MM.1S (cell line): ENCODE data around the gene SLC22A3.

Experiments
- DNase-seq: peaks from one replicate; pipeline ENCODE4 v3.0.0-alpha.2; 2015
- H2AFZ ChIP-seq: fragments of 300-600 bp; sonication (generic); 2 replicates; pipeline ENCODE4 v1.6.0; 2016; ENCODE audit warnings: antibody characterized with exemption, low read length
- H3F3A ChIP-seq: fragments of 300-600 bp; sonication (generic); 2 replicates; pipeline ENCODE4 v1.6.1; 2016; ENCODE audit warnings: mild to moderate bottlenecking, antibody characterized with exemption, low read length, moderate library complexity, mixed read lengths; ENCODE audit not compliant: insufficient read depth
- H3K27ac ChIP-seq: fragments of 300-600 bp; sonication (generic); 2 replicates; pipeline ENCODE4 v1.5.1; 2016; ENCODE audit warnings: mild to moderate bottlenecking, low read length
- H3K27me3 ChIP-seq: fragments of 300-600 bp; sonication (generic); replicated peaks from 2 replicates; pipeline ENCODE4 v1.6.0; 2016; ENCODE audit warnings: low read length; ENCODE audit not compliant: insufficient read depth
- H3K36me3 ChIP-seq: fragments of 300-600 bp; sonication (generic); replicated peaks from 2 replicates; pipeline ENCODE4 v1.6.1; 2016; ENCODE audit warnings: mild to moderate bottlenecking, low read length, mixed read lengths; ENCODE audit not compliant: insufficient read depth
- H3K4me1 ChIP-seq: fragments of 300-600 bp; sonication (generic); 2 replicates; pipeline ENCODE4 v1.6.1; 2016; ENCODE audit warnings: low read length, mixed read lengths
- H3K4me2 ChIP-seq: fragments of 300-600 bp; sonication (generic); 2 replicates; pipeline ENCODE4 v1.6.0; 2016; ENCODE audit warnings: low read depth, low read length
- H3K4me3 ChIP-seq: fragments of 300-600 bp; sonication (generic); 2 replicates; pipeline ENCODE4 v1.5.1; 2016; ENCODE audit warnings: low read length, mixed read lengths
- H3K79me2 ChIP-seq: fragments of 300-600 bp; sonication (generic); 2 replicates; pipeline ENCODE4 v1.6.1; 2016; ENCODE audit warnings: mixed run types, low read length, mixed read lengths
- H3K9ac ChIP-seq: fragments of 300-600 bp; sonication (generic); 2 replicates; pipeline ENCODE4 v1.6.1; 2016; ENCODE audit warnings: low read length, mixed read lengths
- H3K9me2 ChIP-seq: fragments of 300-600 bp; sonication (generic); replicated peaks from 2 replicates; pipeline ENCODE4 v1.6.1; 2016; ENCODE audit warnings: mild to moderate bottlenecking, low read length, mixed read lengths; ENCODE audit not compliant: insufficient read depth
- H3K9me3 ChIP-seq: fragments of 300-600 bp; sonication (generic); replicated peaks from 2 replicates; pipeline ENCODE4 v1.6.1; 2016; ENCODE audit warnings: mild to moderate bottlenecking, low read length, mixed read lengths; ENCODE audit not compliant: insufficient read depth
- H4K20me1 ChIP-seq: fragments of 300-600 bp; sonication (generic); 2 replicates; pipeline ENCODE4 v1.6.1; 2016; ENCODE audit warnings: mild to moderate bottlenecking, low read length, moderate library complexity, mixed read lengths; ENCODE audit not compliant: insufficient read depth
- EZH2 ChIP-seq: fragments of 300-600 bp; sonication (generic); optimal IDR thresholded peaks from 2 replicates; pipeline ENCODE3; 2017; ENCODE audit warnings: low read depth, mild to moderate bottlenecking, antibody characterized with exemption, low read length, mixed read lengths
- EZH2phosphoT487 ChIP-seq: fragments of 300-600 bp; sonication (generic); IDR thresholded peaks from 2 replicates; pipeline ENCODE4 v1.6.1; 2018; ENCODE audit warnings: antibody characterized with exemption, low read length
- TF ChIP-seq, protein P1 (sequence below): fragments of 300-600 bp; sonication (generic); IDR thresholded peaks from 2 replicates; pipeline ENCODE4 v1.5.1; 2016; ENCODE audit warnings: antibody characterized with exemption, low read length, mixed read lengths

Gene SLC22A3

DNA sequence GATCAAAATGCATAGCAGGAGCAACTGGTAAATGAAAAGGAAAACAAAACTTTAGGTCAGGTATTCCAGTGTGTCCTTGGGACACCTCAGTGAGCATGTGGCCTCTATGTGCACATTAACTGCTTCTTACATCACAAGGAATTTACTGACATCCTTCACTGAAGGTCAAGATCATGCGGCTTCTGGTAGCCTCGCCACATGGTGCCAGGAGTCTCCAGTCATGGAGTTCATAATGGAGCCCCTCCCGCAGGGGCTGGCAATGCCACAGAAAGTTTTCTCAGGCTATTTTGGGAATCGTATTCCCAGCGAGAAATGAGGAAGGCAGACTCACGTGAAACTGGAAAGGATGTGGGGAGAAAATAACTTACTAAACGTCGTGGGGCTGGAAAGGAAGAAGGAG is 19.7 kb upstream of the SLC22A3 start:
- Histone ChIP-seq H3K4me2 (no peak overlapping the region), H4K20me1 (no peaks in the 10 kb centered on the region), H3K27me3 (no peaks in the 10 kb centered on the region), H3K4me3 (no peak overlapping the region), H2AFZ (no peak overlapping the region), H3K9me3 (no peaks in the 10 kb centered on the region), H3K27ac (no peak overlapping the region), H3K36me3 (no peaks in the 10 kb centered on the region), H3K9me2 (no peaks in the 10 kb centered on the region), H3K9ac (no peak overlapping the region), H3F3A (no peaks in the 10 kb centered on the region), H3K79me2 (no peaks in the 10 kb centered on the region), H3K4me1 (no peaks in the 10 kb centered on the region)
- DNase-seq = no peak
- TF ChIP-seq EZH2 (no peak), EZH2phosphoT487 (no peak)
- TF ChIP-seq, protein P1, sequence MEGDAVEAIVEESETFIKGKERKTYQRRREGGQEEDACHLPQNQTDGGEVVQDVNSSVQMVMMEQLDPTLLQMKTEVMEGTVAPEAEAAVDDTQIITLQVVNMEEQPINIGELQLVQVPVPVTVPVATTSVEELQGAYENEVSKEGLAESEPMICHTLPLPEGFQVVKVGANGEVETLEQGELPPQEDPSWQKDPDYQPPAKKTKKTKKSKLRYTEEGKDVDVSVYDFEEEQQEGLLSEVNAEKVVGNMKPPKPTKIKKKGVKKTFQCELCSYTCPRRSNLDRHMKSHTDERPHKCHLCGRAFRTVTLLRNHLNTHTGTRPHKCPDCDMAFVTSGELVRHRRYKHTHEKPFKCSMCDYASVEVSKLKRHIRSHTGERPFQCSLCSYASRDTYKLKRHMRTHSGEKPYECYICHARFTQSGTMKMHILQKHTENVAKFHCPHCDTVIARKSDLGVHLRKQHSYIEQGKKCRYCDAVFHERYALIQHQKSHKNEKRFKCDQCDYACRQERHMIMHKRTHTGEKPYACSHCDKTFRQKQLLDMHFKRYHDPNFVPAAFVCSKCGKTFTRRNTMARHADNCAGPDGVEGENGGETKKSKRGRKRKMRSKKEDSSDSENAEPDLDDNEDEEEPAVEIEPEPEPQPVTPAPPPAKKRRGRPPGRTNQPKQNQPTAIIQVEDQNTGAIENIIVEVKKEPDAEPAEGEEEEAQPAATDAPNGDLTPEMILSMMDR = no peak

DNA sequence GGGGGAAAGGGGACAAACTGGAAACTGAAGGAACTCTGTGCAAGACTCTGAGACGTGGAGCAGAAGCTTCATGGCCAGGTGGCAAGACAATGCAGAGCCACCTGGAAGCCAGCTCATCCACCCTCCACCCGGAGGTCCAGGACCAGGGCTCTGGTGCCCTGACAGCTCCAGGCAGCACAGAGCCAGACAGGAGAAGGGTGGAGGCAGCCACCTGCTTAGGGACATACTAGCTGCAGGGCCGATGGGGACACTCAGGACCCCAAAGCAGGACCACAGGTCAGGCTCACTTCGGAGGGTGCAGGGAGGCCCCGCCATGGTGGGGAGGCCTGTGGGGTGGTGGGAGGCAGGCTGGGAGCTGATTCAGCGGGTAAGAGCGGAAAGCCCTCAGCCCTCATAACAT is 19.0 kb upstream of the SLC22A3 start:
- Histone ChIP-seq H3F3A (no peaks in the 10 kb centered on the region), H3K4me1 (no peaks in the 10 kb centered on the region), H3K9me2 (no peaks in the 10 kb centered on the region), H3K9me3 (no peaks in the 10 kb centered on the region), H3K4me2 (no peak overlapping the region), H3K36me3 (no peaks in the 10 kb centered on the region), H3K9ac (no peak overlapping the region), H3K27ac (no peak overlapping the region), H3K4me3 (no peak overlapping the region), H2AFZ (no peak overlapping the region), H4K20me1 (no peaks in the 10 kb centered on the region), H3K79me2 (no peaks in the 10 kb centered on the region), H3K27me3 (no peaks in the 10 kb centered on the region)
- TF ChIP-seq EZH2phosphoT487 = no peak
- TF ChIP-seq, protein P1 = no peak
- no peak for TF ChIP-seq EZH2
- DNase-seq = no peak

DNA sequence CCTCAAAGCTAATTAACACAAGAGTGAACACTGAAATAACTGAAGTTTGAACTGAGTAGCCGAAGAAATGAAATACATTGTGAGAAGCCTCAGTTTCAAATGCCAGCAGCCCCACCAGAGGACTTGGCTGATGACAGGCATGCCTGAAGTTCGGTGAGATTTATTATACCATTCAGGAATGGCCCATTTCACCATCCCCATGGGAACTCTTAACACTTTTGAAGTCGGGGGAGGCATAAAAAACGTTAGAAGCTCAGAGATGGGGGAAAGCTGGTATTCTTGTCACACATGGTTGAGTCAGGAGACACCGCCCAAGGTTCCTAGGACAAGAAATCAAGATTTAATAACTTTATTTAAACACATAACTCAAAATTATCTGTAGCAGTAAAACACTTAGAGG is 17.6 kb upstream of the SLC22A3 start:
- H3K4me3 ChIP-seq = no peak overlapping the region
- H3K9me3 ChIP-seq = no peaks in the 10 kb centered on the region
- no peaks in the 10 kb centered on the region for H3K27me3 ChIP-seq
- no peak overlapping the region for H3K4me2 ChIP-seq
- H2AFZ ChIP-seq = no peak overlapping the region
- H3F3A ChIP-seq = no peaks in the 10 kb centered on the region
- no peaks in the 10 kb centered on the region for H3K36me3 ChIP-seq
- no peaks in the 10 kb centered on the region for H3K9me2 ChIP-seq
- H3K4me1 ChIP-seq = no peaks in the 10 kb centered on the region
- TF ChIP-seq EZH2 (no peak), EZH2phosphoT487 (no peak)
- TF ChIP-seq, protein P1 = no peak
- no peak overlapping the region for H3K27ac ChIP-seq
- no peaks in the 10 kb centered on the region for H4K20me1 ChIP-seq
- no peak for DNase-seq
- H3K79me2 ChIP-seq = no peaks in the 10 kb centered on the region
- no peak overlapping the region for H3K9ac ChIP-seq
